Astrocyte (in vitro differentiated cells and primary cell): ENCODE results near the gene NLN. TPM values are rescaled to one million over a fixed set of nuclear protein-coding genes. Genes with fewer than 3 reads are reported as not detected.

ENCODE experiments used
- DNase-seq: peaks from one replicate; pipeline ENCODE4 v3.0.0-alpha.2; 2010; ENCODE audit warnings: low read depth
- FAIRE-seq: peaks from 2 replicates; lab custom pipeline; 2011; peaks lifted over from hg19 to GRCh38; lab: Jason Lieb, UNC
- H2AFZ ChIP-seq: 2 replicates; pipeline ENCODE4 v1.6.0; 2012; ENCODE audit warnings: low read depth, low read length, inconsistent platforms
- H3K27ac ChIP-seq: 2 replicates; pipeline ENCODE4 v1.5.1; 2011; ENCODE audit warnings: low read depth, low read length, inconsistent platforms
- H3K27me3 ChIP-seq: 2 replicates; pipeline ENCODE4 v1.6.0; 2011; ENCODE audit warnings: low read length, inconsistent platforms; ENCODE audit not compliant: insufficient read depth
- H3K36me3 ChIP-seq: 2 replicates; pipeline ENCODE4 v1.5.1; 2011; ENCODE audit warnings: low read length, inconsistent platforms; ENCODE audit not compliant: insufficient read depth
- H3K4me1 ChIP-seq: 2 replicates; pipeline ENCODE4 v1.5.1; 2011; ENCODE audit warnings: low read length, inconsistent platforms; ENCODE audit not compliant: insufficient read depth
- H3K4me2 ChIP-seq: 2 replicates; pipeline ENCODE4 v1.6.0; 2012; ENCODE audit warnings: low read length, inconsistent platforms
- H3K4me3 ChIP-seq: 2 replicates; pipeline ENCODE4 v1.5.1; 2011; ENCODE audit warnings: low read depth, mild to moderate bottlenecking, low read length, inconsistent platforms; ENCODE audit not compliant: insufficient read depth
- H3K79me2 ChIP-seq: 2 replicates; pipeline ENCODE4 v1.6.0; 2012; ENCODE audit warnings: mild to moderate bottlenecking, low read length, inconsistent platforms; ENCODE audit not compliant: insufficient read depth
- H3K9ac ChIP-seq: 2 replicates; pipeline ENCODE4 v1.6.0; 2012; ENCODE audit warnings: mild to moderate bottlenecking, low read length, inconsistent platforms
- H3K9me3 ChIP-seq: 2 replicates; pipeline ENCODE4 v1.5.1; 2012; ENCODE audit warnings: low read depth, mild to moderate bottlenecking, low read length, inconsistent platforms; ENCODE audit not compliant: insufficient read depth
- H4K20me1 ChIP-seq: 2 replicates; pipeline ENCODE4 v1.6.0; 2012; ENCODE audit warnings: low read length, inconsistent platforms; ENCODE audit not compliant: insufficient read depth
- H3K27ac Mint-ChIP-seq: one replicate; pipeline ENCODE4 v1.8.0; 2021; ENCODE audit warnings: mild to moderate bottlenecking, mixed read lengths; ENCODE audit not compliant: unreplicated experiment
- H3K27me3 Mint-ChIP-seq: one replicate; pipeline ENCODE4 v1.8.0; 2021; ENCODE audit warnings: low read depth, mixed read lengths; ENCODE audit not compliant: unreplicated experiment
- H3K36me3 Mint-ChIP-seq: one replicate; pipeline ENCODE4 v1.8.0; 2021; ENCODE audit warnings: low read depth, mixed read lengths; ENCODE audit not compliant: unreplicated experiment
- H3K4me1 Mint-ChIP-seq: one replicate; pipeline ENCODE4 v1.8.0; 2021; ENCODE audit warnings: low read depth, mixed read lengths; ENCODE audit not compliant: unreplicated experiment
- H3K4me3 Mint-ChIP-seq: one replicate; pipeline ENCODE4 v1.8.0; 2021; ENCODE audit warnings: mild to moderate bottlenecking, moderate library complexity, mixed read lengths; ENCODE audit not compliant: unreplicated experiment
- H3K9me3 Mint-ChIP-seq: one replicate; pipeline ENCODE4 v1.8.0; 2021; ENCODE audit warnings: mild to moderate bottlenecking, mixed read lengths; ENCODE audit not compliant: unreplicated experiment
- EZH2 ChIP-seq: IDR thresholded peaks from 2 replicates; pipeline ENCODE4 v1.6.1; 2012; ENCODE audit warnings: mild to moderate bottlenecking, low read length, inconsistent platforms; ENCODE audit not compliant: insufficient read depth
- total RNA-seq: library from RNA; stranded (reverse); gene quantifications from 2 replicates; pipeline ENCODE4 v1.2.1, GENCODE V29; 2021
- TF ChIP-seq, protein P1 (sequence below): IDR thresholded peaks from 2 replicates; pipeline ENCODE4 v1.5.1; 2011; ENCODE audit warnings: low read depth, mild to moderate bottlenecking, inconsistent platforms, low read length, moderate library complexity; ENCODE audit not compliant: insufficient read depth

Gene NLN
- total RNA-seq, 1 donor from 2014 or later = 65.2 TPM

DNA sequence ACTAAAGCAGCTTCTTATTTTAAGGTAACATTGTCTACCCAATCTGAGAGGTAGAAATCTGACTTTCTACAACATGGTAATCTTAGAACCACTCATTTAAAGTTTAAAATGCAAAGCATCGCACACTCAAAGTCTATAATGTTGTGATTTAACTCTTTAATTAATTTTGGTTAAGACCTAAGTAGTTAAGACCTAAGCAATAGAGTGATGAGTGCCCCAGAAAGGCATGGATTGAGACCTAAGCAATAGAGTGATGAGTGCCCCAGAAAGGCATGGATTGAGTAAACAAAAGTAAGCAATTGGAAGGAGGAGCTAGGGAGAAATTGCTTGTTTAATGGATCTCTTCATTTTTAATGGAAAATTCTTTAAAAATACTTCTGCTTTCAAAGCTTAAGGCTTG lies 86.8 kb downstream of the NLN start:
- H3K9me3 ChIP-seq = no peaks in the 10 kb centered on the region
- FAIRE-seq (no peak), DNase-seq (peak; percentile 45)
- no peaks in the 10 kb centered on the region for H3K79me2 ChIP-seq
- peaks cover 44% of the 10 kb centered on the region for H3K4me1 ChIP-seq
- Mint-ChIP-seq H3K4me3 (no peak overlapping the region), H3K4me1 (peaks cover 12% of the 10 kb centered on the region), H3K9me3 (peaks cover 2% of the 10 kb centered on the region), H3K27ac (no peak overlapping the region), H3K27me3 (no peaks in the 10 kb centered on the region), H3K36me3 (peaks cover 28% of the 10 kb centered on the region)
- no peak overlapping the region for H3K4me3 ChIP-seq
- H3K27ac ChIP-seq = peak overlapping the region; percentile 34
- no peak overlapping the region for H2AFZ ChIP-seq
- no peaks in the 10 kb centered on the region for H3K27me3 ChIP-seq
- no peaks in the 10 kb centered on the region for H4K20me1 ChIP-seq
- H3K4me2 ChIP-seq = peak overlapping the region; percentile 45
- peaks cover 7% of the 10 kb centered on the region for H3K36me3 ChIP-seq
- TF ChIP-seq, protein P1, sequence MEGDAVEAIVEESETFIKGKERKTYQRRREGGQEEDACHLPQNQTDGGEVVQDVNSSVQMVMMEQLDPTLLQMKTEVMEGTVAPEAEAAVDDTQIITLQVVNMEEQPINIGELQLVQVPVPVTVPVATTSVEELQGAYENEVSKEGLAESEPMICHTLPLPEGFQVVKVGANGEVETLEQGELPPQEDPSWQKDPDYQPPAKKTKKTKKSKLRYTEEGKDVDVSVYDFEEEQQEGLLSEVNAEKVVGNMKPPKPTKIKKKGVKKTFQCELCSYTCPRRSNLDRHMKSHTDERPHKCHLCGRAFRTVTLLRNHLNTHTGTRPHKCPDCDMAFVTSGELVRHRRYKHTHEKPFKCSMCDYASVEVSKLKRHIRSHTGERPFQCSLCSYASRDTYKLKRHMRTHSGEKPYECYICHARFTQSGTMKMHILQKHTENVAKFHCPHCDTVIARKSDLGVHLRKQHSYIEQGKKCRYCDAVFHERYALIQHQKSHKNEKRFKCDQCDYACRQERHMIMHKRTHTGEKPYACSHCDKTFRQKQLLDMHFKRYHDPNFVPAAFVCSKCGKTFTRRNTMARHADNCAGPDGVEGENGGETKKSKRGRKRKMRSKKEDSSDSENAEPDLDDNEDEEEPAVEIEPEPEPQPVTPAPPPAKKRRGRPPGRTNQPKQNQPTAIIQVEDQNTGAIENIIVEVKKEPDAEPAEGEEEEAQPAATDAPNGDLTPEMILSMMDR = no peak
- TF ChIP-seq EZH2 = no peak
- no peak overlapping the region for H3K9ac ChIP-seq

DNA sequence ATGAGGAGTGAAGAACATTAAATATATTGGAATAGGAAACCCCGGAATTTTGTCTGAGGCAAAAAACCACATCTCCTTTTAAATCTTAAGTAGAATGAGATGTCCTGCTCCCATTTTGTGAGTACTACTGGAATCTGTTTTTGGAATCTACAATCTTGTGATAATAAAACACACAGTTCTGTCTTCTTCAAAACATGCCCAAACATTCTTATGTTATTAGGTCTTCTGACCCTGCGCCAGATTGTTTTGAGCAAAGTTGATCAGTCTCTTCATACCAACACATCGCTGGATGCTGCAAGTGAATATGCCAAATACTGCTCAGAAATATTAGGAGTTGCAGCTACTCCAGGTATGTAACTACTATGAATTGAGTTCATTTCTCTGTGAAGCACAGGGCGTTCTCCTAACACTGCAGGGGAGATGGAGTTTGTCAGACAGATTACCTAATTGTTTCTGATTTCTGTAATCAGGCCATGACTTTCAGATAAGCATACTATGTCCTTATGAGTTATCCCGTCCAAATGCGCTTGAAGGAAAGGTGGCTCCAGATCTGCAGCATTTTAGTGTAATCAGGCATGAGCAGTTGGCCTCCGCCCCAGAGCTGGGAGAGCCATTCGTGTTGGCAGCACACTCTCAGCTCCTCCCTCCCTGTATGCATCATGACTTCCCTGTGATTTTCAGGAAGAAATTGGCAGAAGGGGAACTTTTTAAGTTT lies 88.0 kb downstream of the NLN start:
- no peaks in the 10 kb centered on the region for H3K79me2 ChIP-seq
- peaks cover 7% of the 10 kb centered on the region for H3K36me3 ChIP-seq
- no peak overlapping the region for H2AFZ ChIP-seq
- peaks cover 2% of the 10 kb centered on the region for H3K9me3 Mint-ChIP-seq
- no peaks in the 10 kb centered on the region for H4K20me1 ChIP-seq
- no peak overlapping the region for H3K9ac ChIP-seq
- no peak for TF ChIP-seq EZH2
- TF ChIP-seq, protein P1 = no peak
- peaks cover 39% of the 10 kb centered on the region for H3K4me1 ChIP-seq
- H3K27me3 ChIP-seq = no peaks in the 10 kb centered on the region
- H3K9me3 ChIP-seq = no peaks in the 10 kb centered on the region
- H3K4me2 ChIP-seq = peak overlapping the region; percentile 56
- H3K4me3 ChIP-seq = no peak overlapping the region
- DNase-seq (peak; percentile 95), FAIRE-seq (peak; percentile 23)
- H3K27ac ChIP-seq = peak overlapping the region; percentile 72
- H3K4me1 Mint-ChIP-seq = peaks cover 11% of the 10 kb centered on the region
- no peak overlapping the region for H3K4me3 Mint-ChIP-seq
- H3K27me3 Mint-ChIP-seq = no peaks in the 10 kb centered on the region
- H3K27ac Mint-ChIP-seq = no peak overlapping the region
- H3K36me3 Mint-ChIP-seq = peaks cover 28% of the 10 kb centered on the region

DNA sequence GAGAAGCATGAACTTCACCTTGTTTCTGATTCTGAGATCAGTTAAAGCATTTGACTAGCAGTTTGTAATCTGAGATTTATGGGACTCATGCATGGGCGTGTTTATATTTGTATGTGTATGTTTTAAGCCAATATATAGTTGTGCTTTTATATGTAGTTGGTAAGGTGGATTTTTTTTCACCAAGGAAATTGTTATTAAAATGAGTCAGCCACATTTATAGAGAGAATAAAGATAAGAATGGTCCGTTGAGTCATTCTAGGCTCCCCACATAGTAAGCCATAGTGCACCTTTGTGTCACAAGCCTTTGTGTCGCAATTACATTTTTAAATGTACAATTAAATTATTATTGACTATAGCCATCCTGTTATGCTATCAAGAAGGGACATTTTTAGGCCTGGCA lies 89.0 kb downstream of the NLN start:
- Histone ChIP-seq H3K4me2 (peak overlapping the region; percentile 75), H4K20me1 (no peaks in the 10 kb centered on the region), H3K27ac (peak overlapping the region; percentile 72), H3K9me3 (no peaks in the 10 kb centered on the region), H3K9ac (peak overlapping the region; percentile 29), H3K4me1 (peaks cover 39% of the 10 kb centered on the region), H2AFZ (no peak overlapping the region), H3K27me3 (no peaks in the 10 kb centered on the region), H3K36me3 (peaks cover 7% of the 10 kb centered on the region), H3K79me2 (no peaks in the 10 kb centered on the region), H3K4me3 (no peak overlapping the region)
- Mint-ChIP-seq H3K27me3 (no peaks in the 10 kb centered on the region), H3K4me3 (no peak overlapping the region), H3K9me3 (peaks cover 2% of the 10 kb centered on the region), H3K36me3 (peaks cover 31% of the 10 kb centered on the region), H3K27ac (no peak overlapping the region), H3K4me1 (peaks cover 9% of the 10 kb centered on the region)
- DNase-seq (peak; percentile 82), FAIRE-seq (peak; percentile 34)
- TF ChIP-seq, protein P1 = no peak
- TF ChIP-seq EZH2 = no peak
